ENCODE results near the gene PRKCH. TPM values are rescaled to one million over a fixed set of nuclear protein-coding genes. Genes with fewer than 3 reads are reported as not detected.

Gene PRKCH
- total RNA-seq, 1 donor from 2014 or later = 20.2 TPM

- peaks cover 0 to 14% of the 10 kb centered on the region in 2 donors for H3K4me1 ChIP-seq
- H3K27ac ChIP-seq = no peak overlapping the region
- H3K36me3 ChIP-seq = no peaks in the 10 kb centered on the region
- no peak overlapping the region for H3K4me3 ChIP-seq
- TF ChIP-seq CTCF (IDR thresholded peaks at IDR 0.05) = no peak
- intact Hi-C loops (cut with DNase I) = no loop called here
- no peaks in the 10 kb centered on the region for H3K27me3 ChIP-seq
- DNase-seq (ENCODE audit: low spot score in 2 of 2) = no peak
- H3K9me3 ChIP-seq = no peaks in the 10 kb centered on the region
These were observed 194.9 kb downstream of the PRKCH start for GRCh38 chr14:61516118-61516743.

DNA sequence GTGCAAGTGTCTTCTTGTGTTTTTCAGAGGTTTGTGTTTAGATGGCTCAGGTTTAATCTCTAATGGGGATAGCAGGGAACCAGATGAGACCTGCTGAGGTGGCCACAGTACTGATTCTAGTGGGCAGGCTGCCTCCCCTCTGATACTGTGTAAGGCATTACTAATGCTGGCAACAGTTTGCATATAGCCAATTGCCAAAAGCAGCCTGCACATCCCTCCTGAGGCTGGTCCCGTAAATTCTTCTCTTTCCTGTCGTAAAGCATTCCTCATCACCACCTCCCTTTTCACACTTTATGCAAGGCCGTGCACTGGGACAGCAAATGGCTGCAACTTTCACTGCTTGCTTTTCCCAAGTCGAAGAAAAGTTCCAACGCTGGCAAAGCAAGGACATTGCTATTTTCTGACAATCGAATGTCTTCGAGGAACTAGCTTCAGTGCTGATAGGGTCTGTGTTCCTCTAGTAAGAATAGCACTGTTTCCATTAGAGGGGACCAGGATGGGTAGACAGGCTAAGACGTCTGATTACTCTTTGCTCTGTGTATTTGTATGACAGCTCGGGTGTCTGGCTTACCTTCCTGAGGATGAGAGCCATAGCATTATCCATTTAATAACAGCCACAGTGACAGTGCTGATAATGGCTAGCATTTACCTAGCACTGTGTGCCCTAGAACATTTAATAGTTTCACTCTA is 195.7 kb downstream of the PRKCH start:
- H3K27ac ChIP-seq = no peak overlapping the region

DNA sequence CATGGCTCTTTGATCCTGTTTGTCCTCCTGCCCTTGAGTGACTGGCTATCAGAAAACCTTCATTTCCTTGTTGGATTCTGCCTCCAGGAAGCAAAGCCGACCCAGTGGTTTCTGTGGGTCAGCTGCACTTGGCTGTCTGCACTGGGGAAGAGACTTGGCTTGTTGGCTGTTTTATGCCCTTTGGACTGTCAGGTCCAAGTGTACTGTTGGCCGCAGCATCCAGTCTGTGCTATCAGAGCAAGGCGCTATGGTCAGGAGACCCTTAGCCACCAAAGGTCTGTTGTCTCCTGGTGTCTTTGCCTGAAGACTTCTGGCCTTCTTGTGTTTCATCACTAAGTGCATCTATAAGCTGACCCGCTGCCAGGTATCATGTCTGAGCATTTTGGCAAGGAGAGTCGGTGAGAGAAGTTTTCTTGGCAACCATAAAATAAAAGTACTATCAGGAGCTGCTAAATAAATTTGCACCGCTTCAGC is 196.6 kb downstream of the PRKCH start:
- intact Hi-C loops (cut with DNase I) = no loop called here
- Histone ChIP-seq H3K9me3 (no peaks in the 10 kb centered on the region), H3K27ac (no peak overlapping the region), H3K4me3 (no peak overlapping the region), H3K27me3 (no peaks in the 10 kb centered on the region), H3K4me1 (peaks cover 0 to 14% of the 10 kb centered on the region in 2 donors), H3K36me3 (no peaks in the 10 kb centered on the region)
- no peak for DNase-seq (ENCODE audit: low spot score in 2 of 2)
- no peak for TF ChIP-seq CTCF (IDR thresholded peaks at IDR 0.05)

More for the DNA sequence above, 195.7 kb downstream of the PRKCH start:
- Histone ChIP-seq H3K36me3 (no peaks in the 10 kb centered on the region), H3K4me3 (no peak overlapping the region), H3K27me3 (no peaks in the 10 kb centered on the region), H3K9me3 (no peaks in the 10 kb centered on the region), H3K4me1 (peaks cover 0 to 14% of the 10 kb centered on the region in 2 donors)
- TF ChIP-seq CTCF (IDR thresholded peaks at IDR 0.05) = no peak
- intact Hi-C loops (cut with DNase I) = no loop called here
- DNase-seq (ENCODE audit: low spot score in 2 of 2) = no peak

DNA sequence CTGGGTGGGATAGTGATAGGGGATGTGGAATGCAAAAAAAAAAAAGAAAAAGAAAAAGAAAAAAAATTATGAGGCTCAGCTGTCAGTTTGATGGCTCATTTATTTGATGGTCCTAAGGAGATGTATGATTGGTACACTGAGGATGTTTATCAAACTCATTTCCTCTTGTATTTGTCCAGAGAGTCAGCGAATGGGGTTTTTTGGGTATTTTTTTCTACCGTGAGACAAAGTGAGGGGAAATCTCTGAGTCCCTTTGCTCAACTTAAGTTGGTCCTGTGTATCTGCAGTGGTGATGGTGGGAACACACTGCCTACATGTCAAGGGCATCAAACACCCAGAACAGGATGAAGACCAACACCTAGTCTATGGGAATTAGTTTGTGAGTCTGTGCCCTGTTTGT is 197.0 kb downstream of the PRKCH start:
- Histone ChIP-seq H3K9me3 (no peaks in the 10 kb centered on the region), H3K36me3 (no peaks in the 10 kb centered on the region), H3K4me1 (peaks cover 0 to 16% of the 10 kb centered on the region in 2 donors), H3K4me3 (no peak overlapping the region), H3K27ac (no peak overlapping the region), H3K27me3 (no peaks in the 10 kb centered on the region)
- no peak for TF ChIP-seq CTCF (IDR thresholded peaks at IDR 0.05)
- intact Hi-C loops (cut with DNase I) = no loop called here
- no peak for DNase-seq (ENCODE audit: low spot score in 2 of 2)

GRCh38 chr14:61519106-61519505 is 197.7 kb downstream of the PRKCH start:
- Histone ChIP-seq H3K27me3 (no peaks in the 10 kb centered on the region), H3K36me3 (no peaks in the 10 kb centered on the region), H3K4me3 (no peak overlapping the region), H3K9me3 (no peaks in the 10 kb centered on the region), H3K27ac (no peak overlapping the region), H3K4me1 (peaks cover 0 to 23% of the 10 kb centered on the region in 2 donors)
- DNase-seq (ENCODE audit: low spot score in 2 of 2) = no peak
- intact Hi-C loops (cut with DNase I) = no loop called here
- no peak for TF ChIP-seq CTCF (IDR thresholded peaks at IDR 0.05)

All from ascending aorta (tissue), 2 donors.